H1 (cell line): ENCODE results near the gene SRPX2. TPM values are rescaled to one million over a fixed set of nuclear protein-coding genes. Genes with fewer than 3 reads are reported as not detected.

Source experiments
- CHD7 ChIP-seq: fragments of 300-600 bp; sonication (generic); IDR thresholded peaks from 2 replicates; pipeline ENCODE4 v1.7.1; 2012; ENCODE audit warnings: low read length, moderate library complexity, mild to moderate bottlenecking, inconsistent platforms; ENCODE audit not compliant: insufficient replicate concordance
- E2F6 ChIP-seq: IDR thresholded peaks from 2 replicates; pipeline ENCODE4 v1.6.1; 2012; ENCODE audit warnings: inconsistent platforms
- GABPA ChIP-seq: IDR thresholded peaks from 2 replicates; pipeline ENCODE4 v1.6.1; 2011; ENCODE audit warnings: mild to moderate bottlenecking, low read length, moderate library complexity, borderline replicate concordance; ENCODE audit not compliant: insufficient read depth
- MAX ChIP-seq: IDR thresholded peaks from 2 replicates; pipeline ENCODE4 v1.6.1; 2012; ENCODE audit warnings: inconsistent platforms
- polyA plus RNA-seq, 7 experiments: library from polyadenylated mRNA; depleted of rRNA in 3 of 7; stranded (reverse) in 5 of 7; unstranded in 2 of 7; fragments of >200 nt in 5 of 7; fragments of 200-250 nt in 2 of 7; gene quantifications; 1 replicate in 5 of 7; 2 replicates in 1 of 7; 4 replicates in 1 of 7; pipeline versions ENCODE4 v1.2.1 to v1.2.3, GENCODE V29; 2011 to 2013; ENCODE audit warnings: missing spikeins in 2 of 7, mixed read lengths in 2 of 7
- total RNA-seq: library from RNA; stranded (reverse); fragmentation: NEBNext Ultra II Directional; extraction: Animal tissue kit (Norgen Biotek cat#: 25700); gene quantifications from 2 replicates; pipeline ENCODE4 v1.2.1, GENCODE V29; 2021

The SRPX2 gene
- total and polyA plus RNA-seq, 2 of the 8 experiments (the other 6 are each of a cell fraction or from before 2014, with no cell fraction given): not detected

DNA sequence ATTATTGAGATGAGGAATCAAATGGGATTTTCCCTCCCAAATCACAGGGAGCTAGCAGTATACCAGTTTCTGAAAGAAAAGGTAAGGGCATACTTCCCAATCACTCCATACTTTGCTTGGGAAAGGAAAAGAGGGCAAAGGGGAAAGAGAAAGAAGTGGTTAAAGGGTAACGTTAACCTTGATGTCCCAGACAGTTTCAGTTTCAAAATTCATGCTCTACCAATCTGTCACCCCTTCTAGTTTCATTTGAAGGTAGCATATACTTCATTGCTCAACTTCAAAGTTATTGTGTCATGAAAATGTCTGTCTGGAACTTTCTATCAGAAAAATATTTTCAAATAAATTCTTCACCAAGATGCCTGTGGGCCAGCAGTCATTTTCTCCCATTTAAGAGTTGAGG is 43.2 kb upstream of the SRPX2 start (continued):
- TF ChIP-seq CHD7 (no peak), GABPA (no peak), MAX (no peak), E2F6 (no peak)
